Lower leg skin (tissue), 4 donors: ENCODE results near the gene FAT3. TPM values are rescaled to one million over a fixed set of nuclear protein-coding genes. Genes with fewer than 3 reads are reported as not detected.

Experiments
- DNase-seq, 2 donors: peaks; one replicate each; pipeline ENCODE4 v3.0.0-alpha.2; 2019; ENCODE audit warnings: low spot score in 2 of 2
- H3K4me3 ChIP-seq: fragments of 200-600 bp; sonication (generic); 2 replicates; pipeline ENCODE4 v1.5.1; 2017; ENCODE audit warnings: mild to moderate bottlenecking, low read depth; ENCODE audit not compliant: poor library complexity, severe bottlenecking
- CTCF ChIP-seq, 3 donors: fragments of 450-650 bp; IDR thresholded peaks; one replicate each; pipeline ENCODE4 v1.5.1; 2016; ENCODE audit warnings: antibody characterized with exemption in 3 of 3, mild to moderate bottlenecking in 3 of 3, moderate library complexity in 2 of 3
- POLR2A ChIP-seq, 2 donors: fragments of 450-650 bp; IDR thresholded peaks; one replicate each; pipeline ENCODE4 v1.6.1; 2016 to 2017; ENCODE audit warnings: antibody characterized with exemption in 2 of 2, mild to moderate bottlenecking in 1 of 2, moderate library complexity in 1 of 2
- WGBS, 2 donors: methylation state at CpG; one replicate each; pipeline ENCODE4 v1.1.5; 2018; 5-methylcytosine and 5-hydroxymethylcytosine counted together
- intact Hi-C: fragments of 100-400 bp; cut with DNase I; formaldehyde crosslinking; loops from one replicate; pipeline ENCODE4 v1.15.0; 2023; ENCODE audit warnings: low total_unique reads
- total RNA-seq, 4 donors: library from RNA; depleted of rRNA; stranded (reverse); fragments of >200 nt; gene quantifications; one replicate each; pipeline ENCODE4 v1.1.0, GENCODE V29; 2016

FAT3 gene
- total RNA-seq, 4 donors from 2014 or later: 0.15 to 1.2 (median 0.28) TPM

GRCh38 chr11:92225568-92226330 lies 1.1 kb downstream of the FAT3 start:
- intact Hi-C loops: no loop called here
- WGBS, 2 donors: 1 to 5% methylated on average over 43 to 51 of the region's 54 CpGs
- no peak overlapping the region for H3K4me3 ChIP-seq
- DNase-seq: no peak
- TF ChIP-seq CTCF (IDR thresholded peaks at IDR 0.05) (no peak), POLR2A (IDR thresholded peaks at IDR 0.05) (no peak)

- WGBS, 2 donors: 1% methylated on average over 43 to 60 of the region's 65 CpGs
- H3K4me3 ChIP-seq: no peak overlapping the region
- TF ChIP-seq POLR2A (IDR thresholded peaks at IDR 0.05) (no peak), CTCF (IDR thresholded peaks at IDR 0.05) (no peak)
- DNase-seq: no peak
- intact Hi-C loops: no loop called here
Measured at GRCh38 chr11:92226331-92227229, 2.0 kb downstream of the FAT3 start.

DNA sequence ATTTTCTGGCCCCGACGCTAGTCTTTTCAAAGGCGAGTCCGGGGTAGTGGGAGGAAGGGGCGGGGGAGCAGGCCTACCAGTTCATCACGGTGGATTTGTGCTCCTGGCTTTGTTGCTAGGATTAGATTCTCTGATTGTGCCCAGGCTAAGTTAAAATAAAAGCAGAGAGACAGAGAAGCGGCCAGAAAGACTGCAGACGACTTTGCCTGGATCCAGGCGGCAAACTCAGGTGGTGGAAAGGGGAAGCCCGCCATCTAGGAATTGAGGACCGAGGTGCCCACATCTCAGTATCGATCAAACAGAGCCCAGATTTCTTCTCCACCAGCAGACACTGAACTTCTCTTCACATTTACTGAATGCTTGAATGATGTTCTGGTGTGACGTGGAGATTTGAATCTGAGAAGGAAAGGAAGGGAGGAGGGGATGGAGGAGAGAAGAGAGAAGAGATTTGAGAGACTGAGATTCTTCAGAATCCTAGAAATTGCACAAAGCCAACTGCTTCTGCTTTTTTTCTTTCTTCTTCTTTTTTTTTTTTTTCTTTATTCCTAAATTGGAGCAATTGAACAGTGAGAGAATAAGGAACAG lies 2.7 kb downstream of the FAT3 start:
- TF ChIP-seq CTCF (IDR thresholded peaks at IDR 0.05) (no peak), POLR2A (IDR thresholded peaks at IDR 0.05) (no peak)
- intact Hi-C loops: no loop called here
- 8 to 16% methylated on average over 13 of the region's 13 CpGs for WGBS, 2 donors
- no peak for DNase-seq
- no peak overlapping the region for H3K4me3 ChIP-seq

GRCh38 chr11:92227959-92228935 lies 3.6 kb downstream of the FAT3 start:
- no peak overlapping the region for H3K4me3 ChIP-seq
- DNase-seq: no peak
- intact Hi-C loops: no loop called here
- WGBS, 2 donors: 58 to 63% methylated on average over 6 of the region's 6 CpGs
- TF ChIP-seq CTCF (IDR thresholded peaks at IDR 0.05) (no peak), POLR2A (IDR thresholded peaks at IDR 0.05) (no peak)

GRCh38 chr11:92236856-92237255 lies 12.2 kb downstream of the FAT3 start:
- no peak for DNase-seq
- WGBS, 2 donors: 69 to 76% methylated on average over 1 of the region's 1 CpG
- TF ChIP-seq CTCF (IDR thresholded peaks at IDR 0.05) (no peak), POLR2A (IDR thresholded peaks at IDR 0.05) (no peak)
- intact Hi-C loops: no loop called here
- H3K4me3 ChIP-seq: no peak overlapping the region
